IMR-90 (cell line): ENCODE measurements around the gene SSNA1. TPM values are rescaled to one million over a fixed set of nuclear protein-coding genes. Genes with fewer than 3 reads are reported as not detected.

Source experiments
- ATAC-seq: fragments of 200-7000 bp; cut with Tn5 transposase; 2 replicates; pipeline ENCODE4 v1.9.1; 2020; ENCODE audit warnings: low read depth, mild to moderate bottlenecking, moderate library complexity
- BruUV-seq: library from RNA; stranded (reverse); fragments of 400-500 nt; replicated peaks from 2 replicates; lab custom pipeline; 2021; lab: Mats Ljungman, UMichigan
- CTCF ChIA-PET: fragments of 300-600 bp; formaldehyde crosslinking; extraction: SDS; loops from one replicate; lab custom pipeline; 2021; ENCODE audit warnings: antibody characterized with exemption; lab: Yijun Ruan, JAX
- POLR2A ChIA-PET: fragments of 300-600 bp; sonication (Branson Sonifier 250); formaldehyde crosslinking; loops from one replicate; lab custom pipeline; 2022; ENCODE audit warnings: antibody characterized with exemption; ENCODE audit not compliant: unreplicated experiment; lab: Charles Lee
- DNase-seq: peaks from one replicate; pipeline ENCODE4 v3.0.0; 2013
- H2AFZ ChIP-seq: replicated peaks from 2 replicates; pipeline ENCODE3; 2013; ENCODE audit warnings: low read length, mild to moderate bottlenecking; ENCODE audit not compliant: poor library complexity
- H2AK5ac ChIP-seq: 2 replicates; pipeline ENCODE4 v1.6.1; 2013; ENCODE audit warnings: low read depth, low read length, inconsistent platforms
- H2AK9ac ChIP-seq: replicated peaks from 2 replicates; pipeline ENCODE3; 2013; ENCODE audit warnings: mild to moderate bottlenecking, low read depth, low read length, moderate library complexity; ENCODE audit not compliant: poor library complexity
- H2BK120ac ChIP-seq: 2 replicates; pipeline ENCODE4 v1.6.1; 2013; ENCODE audit warnings: low read depth, low read length, inconsistent platforms
- H2BK15ac ChIP-seq: 3 replicates; pipeline ENCODE4 v1.6.1; 2013; ENCODE audit warnings: low read depth, low read length, inconsistent platforms
- H2BK20ac ChIP-seq: 2 replicates; pipeline ENCODE4 v1.6.1; 2013; ENCODE audit warnings: low read depth, mild to moderate bottlenecking, inconsistent platforms, low read length, moderate library complexity
- H2BK5ac ChIP-seq: 2 replicates; pipeline ENCODE4 v1.6.1; 2013; ENCODE audit warnings: mild to moderate bottlenecking, low read depth, low read length, inconsistent platforms; ENCODE audit not compliant: poor library complexity, severe bottlenecking
- H3K14ac ChIP-seq: replicated peaks from 2 replicates; pipeline ENCODE4 v1.6.1; 2013; ENCODE audit warnings: low read depth, low read length, inconsistent platforms
- H3K18ac ChIP-seq: 2 replicates; pipeline ENCODE4 v1.6.1; 2013; ENCODE audit warnings: low read depth, low read length, control low read depth
- H3K23ac ChIP-seq: 2 replicates; pipeline ENCODE4 v1.6.1; 2013; ENCODE audit warnings: low read depth, low read length, inconsistent platforms
- H3K27ac ChIP-seq: 2 replicates; pipeline ENCODE4 v1.5.1; 2013; ENCODE audit warnings: mild to moderate bottlenecking, control low read depth, low read length; ENCODE audit not compliant: insufficient read depth
- H3K27me3 ChIP-seq: 2 replicates; pipeline ENCODE4 v1.6.1; 2013; ENCODE audit warnings: low read length; ENCODE audit not compliant: control insufficient read depth, insufficient read depth
- H3K36me3 ChIP-seq: 2 replicates; pipeline ENCODE4 v1.6.1; 2013; ENCODE audit warnings: low read length, mixed read lengths; ENCODE audit not compliant: control insufficient read depth, insufficient read depth
- H3K4ac ChIP-seq: 2 replicates; pipeline ENCODE4 v1.6.1; 2013; ENCODE audit warnings: low read depth, low read length, inconsistent platforms
- H3K4me1 ChIP-seq: 2 replicates; pipeline ENCODE4 v1.6.1; 2013; ENCODE audit warnings: low read length, mixed read lengths; ENCODE audit not compliant: control insufficient read depth, insufficient read depth
- H3K4me2 ChIP-seq: 2 replicates; pipeline ENCODE4 v1.6.1; 2013; ENCODE audit warnings: low read depth, mild to moderate bottlenecking, control low read depth, low read length, moderate library complexity
- H3K4me3 ChIP-seq: 2 replicates; pipeline ENCODE4 v1.5.1; 2013; ENCODE audit warnings: low read depth, mild to moderate bottlenecking, control low read depth, low read length, moderate library complexity; ENCODE audit not compliant: insufficient read depth
- H3K56ac ChIP-seq: 2 replicates; pipeline ENCODE4 v1.6.1; 2013; ENCODE audit warnings: low read length, inconsistent platforms; ENCODE audit not compliant: insufficient read depth; ENCODE audit errors: extremely low read depth
- H3K79me1 ChIP-seq, 2 experiments: 2 replicates each; pipeline ENCODE4 v1.6.1; 2013; ENCODE audit warnings: low read length in 2 of 2, inconsistent platforms in 1 of 2, low read depth in 1 of 2
- H3K9ac ChIP-seq: 2 replicates; pipeline ENCODE4 v1.6.1; 2013; ENCODE audit warnings: low read depth, low read length, control low read depth
- H3K9me1 ChIP-seq: 2 replicates; pipeline ENCODE4 v1.6.1; 2013; ENCODE audit warnings: low read length, inconsistent platforms; ENCODE audit not compliant: insufficient read depth
- H3K9me3 ChIP-seq: 2 replicates; pipeline ENCODE4 v1.6.1; 2013; ENCODE audit warnings: low read length; ENCODE audit not compliant: control insufficient read depth, insufficient read depth
- H4K20me1 ChIP-seq: 2 replicates; pipeline ENCODE4 v1.6.1; 2013; ENCODE audit warnings: low read length, inconsistent platforms; ENCODE audit not compliant: insufficient read depth
- H4K5ac ChIP-seq: 2 replicates; pipeline ENCODE4 v1.6.1; 2013; ENCODE audit warnings: mild to moderate bottlenecking, low read depth, low read length, control low read depth
- H4K8ac ChIP-seq, 2 experiments: 2 replicates each; pipeline ENCODE4 v1.6.1; 2013; ENCODE audit warnings: low read depth in 2 of 2, low read length in 2 of 2, control low read depth in 1 of 2, inconsistent platforms in 1 of 2
- H4K91ac ChIP-seq: 2 replicates; pipeline ENCODE4 v1.6.1; 2013; ENCODE audit warnings: low read depth, low read length, inconsistent platforms; ENCODE audit not compliant: insufficient read depth
- CHD1 ChIP-seq: IDR thresholded peaks from 2 replicates; pipeline ENCODE4 v1.6.1; 2012; ENCODE audit warnings: low read depth, low read length, improper control_type of control experiment
- MAFK ChIP-seq: IDR thresholded peaks from 2 replicates; pipeline ENCODE4 v1.6.1; 2012; ENCODE audit warnings: low read depth, low read length, improper control_type of control experiment
- MAZ ChIP-seq: IDR thresholded peaks from 2 replicates; pipeline ENCODE4 v1.6.1; 2012; ENCODE audit warnings: low read depth, mild to moderate bottlenecking, low read length, improper control_type of control experiment, moderate library complexity, borderline replicate concordance
- MXI1 ChIP-seq: IDR thresholded peaks from 2 replicates; pipeline ENCODE4 v1.6.1; 2012; ENCODE audit warnings: low read depth, mild to moderate bottlenecking, low read length, moderate library complexity, borderline replicate concordance
- NFE2L2 ChIP-seq: fragments of 150-350 bp; IDR thresholded peaks from 2 replicates; pipeline ENCODE4 v1.6.1; 2016; ENCODE audit warnings: low read depth, mild to moderate bottlenecking, low read length
- POLR2A ChIP-seq: IDR thresholded peaks from 2 replicates; pipeline ENCODE4 v1.6.1; 2012; ENCODE audit warnings: mild to moderate bottlenecking, low read depth, low read length
- SMC3 ChIP-seq: fragments of 150-350 bp; IDR thresholded peaks from 2 replicates; pipeline ENCODE4 v1.6.1; 2016; ENCODE audit warnings: low read depth, mild to moderate bottlenecking, antibody characterized with exemption, low read length, moderate library complexity
- WGBS, 2 experiments: methylation state at CpG; one replicate each; pipeline versions ENCODE4 v1.1.5 to v1.1.7; 2013; ENCODE audit warnings: missing lambda C conversion rate in 2 of 2; ENCODE audit not compliant: insufficient read length in 1 of 2; ENCODE audit errors: extremely low coverage in 2 of 2; 5-methylcytosine and 5-hydroxymethylcytosine counted together
- dilution Hi-C: fragments of 300-500 bp; cut with HindIII; formaldehyde crosslinking; loops from one replicate; pipeline ENCODE4 v1.14.3; 2018; ENCODE audit warnings: low sequenced_read_pairs; ENCODE audit not compliant: unreplicated experiment
- in situ Hi-C: fragments of 300-500 bp; cut with MboI; formaldehyde crosslinking; loops from 3 replicates; pipeline ENCODE4 v1.14.3; 2019; ENCODE audit warnings: low sequenced_read_pairs, inconsistent platforms, mixed read lengths
- intact Hi-C: fragments of 100-400 bp; cut with micrococcal nuclease; formaldehyde crosslinking; loops from 2 replicates; pipeline ENCODE4 v1.10.0; 2022
- polyA plus RNA-seq, 3 experiments: library from polyadenylated mRNA; depleted of rRNA; stranded (reverse); fragments of >200 nt; gene quantifications; 2 replicates each; pipeline ENCODE4 v1.2.3, GENCODE V29; 2012; ENCODE audit warnings: low replicate concordance in 1 of 3
- total RNA-seq: library from RNA; depleted of rRNA; stranded (reverse); fragments of >200 nt; gene quantifications from 2 replicates; pipeline ENCODE4 v1.2.3, GENCODE V29; 2012
- TF ChIP-seq, protein P1 (sequence below): conservative IDR thresholded peaks from 2 replicates; pipeline ENCODE4 v1.5.1; 2012; ENCODE audit warnings: mild to moderate bottlenecking, low read depth, low read length, improper control_type of control experiment
- TF ChIP-seq, protein P2 (sequence below): fragments of 150-350 bp; IDR thresholded peaks from 2 replicates; pipeline ENCODE4 v1.6.1; 2017; ENCODE audit warnings: mild to moderate bottlenecking, antibody characterized with exemption, low read length, low read depth

Gene SSNA1
- total and polyA plus RNA-seq, 2 of the 4 experiments (the other 2 are of a cell fraction): 55.7 to 86.7 TPM

DNA sequence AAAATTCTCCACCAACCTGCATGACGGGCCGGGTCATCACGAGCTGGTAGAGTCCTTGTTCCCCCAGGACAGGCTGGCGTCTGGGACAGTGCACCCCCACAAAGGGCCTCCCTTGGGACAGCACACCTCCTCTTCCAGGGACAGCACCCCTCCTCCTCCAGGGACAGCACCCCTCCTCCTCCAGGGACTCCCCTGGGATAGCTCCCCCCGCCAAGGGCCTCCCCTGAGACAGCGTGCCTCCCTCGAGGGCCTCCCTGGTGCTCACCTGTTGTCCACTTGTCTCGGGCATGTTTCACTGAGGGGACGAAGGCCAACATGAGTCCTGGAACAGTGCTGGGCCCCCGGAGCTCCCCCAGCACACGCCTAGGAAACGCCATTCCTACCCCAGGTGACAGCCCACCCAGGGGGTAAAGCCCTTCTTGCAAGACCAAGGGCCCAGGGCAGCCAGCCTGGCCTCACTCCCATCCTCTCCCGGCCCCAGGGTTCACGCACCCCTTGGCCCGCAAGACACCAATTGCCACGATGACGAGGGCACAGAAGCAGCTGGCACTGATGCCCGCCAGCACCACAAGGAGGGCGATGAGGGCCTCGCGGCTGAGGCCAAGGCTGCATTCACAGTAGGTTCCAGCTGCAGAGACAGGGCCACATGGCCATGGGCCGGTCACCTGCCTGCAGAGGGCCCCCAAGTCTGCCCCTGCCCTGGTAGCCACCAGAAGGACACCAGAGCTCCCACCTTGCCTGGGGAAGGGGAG is 17.2 kb upstream of the SSNA1 start:
- no peak overlapping the region for H4K91ac ChIP-seq
- in situ Hi-C loops (no loop called here), dilution Hi-C loops (no loop called here), intact Hi-C loops (no loop called here)
- no peak overlapping the region for H2BK15ac ChIP-seq
- H3K27ac ChIP-seq: no peak overlapping the region
- no peak overlapping the region for H3K14ac ChIP-seq
- no peak for DNase-seq
- H2BK5ac ChIP-seq: no peak overlapping the region
- no peak overlapping the region for H3K23ac ChIP-seq
- no peak for TF ChIP-seq MXI1
- TF ChIP-seq MAZ: no peak
- TF ChIP-seq, protein P1, sequence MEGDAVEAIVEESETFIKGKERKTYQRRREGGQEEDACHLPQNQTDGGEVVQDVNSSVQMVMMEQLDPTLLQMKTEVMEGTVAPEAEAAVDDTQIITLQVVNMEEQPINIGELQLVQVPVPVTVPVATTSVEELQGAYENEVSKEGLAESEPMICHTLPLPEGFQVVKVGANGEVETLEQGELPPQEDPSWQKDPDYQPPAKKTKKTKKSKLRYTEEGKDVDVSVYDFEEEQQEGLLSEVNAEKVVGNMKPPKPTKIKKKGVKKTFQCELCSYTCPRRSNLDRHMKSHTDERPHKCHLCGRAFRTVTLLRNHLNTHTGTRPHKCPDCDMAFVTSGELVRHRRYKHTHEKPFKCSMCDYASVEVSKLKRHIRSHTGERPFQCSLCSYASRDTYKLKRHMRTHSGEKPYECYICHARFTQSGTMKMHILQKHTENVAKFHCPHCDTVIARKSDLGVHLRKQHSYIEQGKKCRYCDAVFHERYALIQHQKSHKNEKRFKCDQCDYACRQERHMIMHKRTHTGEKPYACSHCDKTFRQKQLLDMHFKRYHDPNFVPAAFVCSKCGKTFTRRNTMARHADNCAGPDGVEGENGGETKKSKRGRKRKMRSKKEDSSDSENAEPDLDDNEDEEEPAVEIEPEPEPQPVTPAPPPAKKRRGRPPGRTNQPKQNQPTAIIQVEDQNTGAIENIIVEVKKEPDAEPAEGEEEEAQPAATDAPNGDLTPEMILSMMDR: no peak
- TF ChIP-seq SMC3: no peak
- TF ChIP-seq, protein P2, sequence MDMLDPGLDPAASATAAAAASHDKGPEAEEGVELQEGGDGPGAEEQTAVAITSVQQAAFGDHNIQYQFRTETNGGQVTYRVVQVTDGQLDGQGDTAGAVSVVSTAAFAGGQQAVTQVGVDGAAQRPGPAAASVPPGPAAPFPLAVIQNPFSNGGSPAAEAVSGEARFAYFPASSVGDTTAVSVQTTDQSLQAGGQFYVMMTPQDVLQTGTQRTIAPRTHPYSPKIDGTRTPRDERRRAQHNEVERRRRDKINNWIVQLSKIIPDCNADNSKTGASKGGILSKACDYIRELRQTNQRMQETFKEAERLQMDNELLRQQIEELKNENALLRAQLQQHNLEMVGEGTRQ: no peak
- TF ChIP-seq CHD1: no peak
- TF ChIP-seq MAFK: no peak
- TF ChIP-seq NFE2L2: no peak
- no peak for TF ChIP-seq POLR2A
- no peaks in the 10 kb centered on the region for H3K9me1 ChIP-seq
- ATAC-seq: no peak
- POLR2A ChIA-PET: no interaction called here
- no peak overlapping the region for H4K5ac ChIP-seq
- no peak overlapping the region for H2BK20ac ChIP-seq
- H3K4me3 ChIP-seq: no peak overlapping the region
- H4K20me1 ChIP-seq: no peaks in the 10 kb centered on the region
- H3K4ac ChIP-seq: no peak overlapping the region
- H3K4me2 ChIP-seq: no peak overlapping the region
- no TSS peak for BruUV-seq
- H3K27me3 ChIP-seq: peaks cover 57% of the 10 kb centered on the region
- 71% methylated on average over 13 of the region's 22 CpGs; no CpG with 5 or more reads in 1 of the 2 experiments for WGBS, 2 experiments
- H3K56ac ChIP-seq: no peak overlapping the region
- H3K18ac ChIP-seq: no peak overlapping the region
- H4K8ac ChIP-seq: no peak overlapping the region
- CTCF ChIA-PET: no interaction called here
- H3K4me1 ChIP-seq: peaks cover 4% of the 10 kb centered on the region; the same call in 1 of the 2 replicates
- H2AK5ac ChIP-seq: no peak overlapping the region
- H3K79me1 ChIP-seq: no peaks in the 10 kb centered on the region
- no peak overlapping the region for H2AK9ac ChIP-seq
- no peak overlapping the region for H3K9ac ChIP-seq
- H3K9me3 ChIP-seq: no peaks in the 10 kb centered on the region
- no peak overlapping the region for H2AFZ ChIP-seq
- H3K36me3 ChIP-seq: no peaks in the 10 kb centered on the region
- no peak overlapping the region for H2BK120ac ChIP-seq
